Measurements from ENCODE around the gene TMEM183A.
A peak's percentile ranks its signal among the peaks of the same experiment; 100 is the strongest.

The TMEM183A gene

DNA sequence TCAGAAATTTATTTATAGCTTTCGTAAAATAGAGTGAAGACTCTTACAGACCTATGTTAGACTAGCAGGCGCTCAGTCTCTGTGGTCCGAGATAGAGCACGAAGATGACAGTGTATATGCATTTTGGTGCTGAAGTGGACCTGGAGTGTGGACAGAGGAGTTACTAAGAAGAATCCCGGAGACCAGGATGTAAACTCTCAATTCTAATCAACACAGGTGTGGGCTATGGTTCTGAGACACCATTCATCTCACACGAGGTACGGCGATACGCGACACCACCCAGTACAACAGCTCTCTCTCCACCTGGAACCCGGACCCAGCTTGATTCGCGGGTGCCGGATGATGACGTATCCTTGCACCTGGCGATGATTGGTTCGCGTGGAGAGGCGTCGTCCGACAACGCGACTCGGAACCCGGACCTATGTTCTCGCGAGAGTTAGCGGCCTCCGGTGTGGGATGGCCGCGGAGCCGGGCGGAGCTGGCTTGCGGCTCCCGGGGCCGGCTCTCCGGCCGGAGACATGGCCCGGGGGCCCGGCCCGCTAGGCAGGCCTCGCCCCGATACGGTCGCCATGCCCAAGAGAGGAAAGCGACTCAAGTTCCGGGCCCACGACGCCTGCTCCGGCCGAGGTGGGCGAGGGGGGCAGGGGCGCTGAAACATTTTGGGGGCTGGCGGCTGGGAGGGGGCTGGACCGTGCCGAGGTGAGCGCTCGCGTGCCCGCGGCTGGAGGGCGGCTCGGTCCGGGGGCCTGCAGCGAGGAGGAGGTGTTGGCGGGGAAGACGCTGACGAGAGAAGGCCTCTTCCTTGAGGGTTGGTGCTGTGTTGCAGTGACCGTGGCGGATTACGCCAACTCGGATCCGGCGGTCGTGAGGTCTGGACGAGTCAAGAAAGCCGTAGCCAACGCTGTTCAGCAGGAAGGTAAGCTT lies at the start of gene TMEM183A:
Gene TMEM183A, plus strand, starts transcription at position 427 of the 924 bp plus-strand sequence. Its CDS starts 92 bp downstream, at position 519.
- Mint-ChIP-seq H3K9me3 (no peaks in the 10 kb centered on the region), H3K36me3 (ENCODE audit: low read depth) (peaks cover 20% of the 10 kb centered on the region), H3K4me1 (ENCODE audit: low read depth) (peaks cover 19% of the 10 kb centered on the region), H3K27ac (peak within 1 kb of the TSS; percentile 96), H3K27me3 (ENCODE audit: low read depth) (no peaks in the 10 kb centered on the region), H3K4me3 (peak within 1 kb of the TSS; percentile 94)
- DNase-seq (ENCODE audit: low spot score): peak; percentile 94

DNA sequence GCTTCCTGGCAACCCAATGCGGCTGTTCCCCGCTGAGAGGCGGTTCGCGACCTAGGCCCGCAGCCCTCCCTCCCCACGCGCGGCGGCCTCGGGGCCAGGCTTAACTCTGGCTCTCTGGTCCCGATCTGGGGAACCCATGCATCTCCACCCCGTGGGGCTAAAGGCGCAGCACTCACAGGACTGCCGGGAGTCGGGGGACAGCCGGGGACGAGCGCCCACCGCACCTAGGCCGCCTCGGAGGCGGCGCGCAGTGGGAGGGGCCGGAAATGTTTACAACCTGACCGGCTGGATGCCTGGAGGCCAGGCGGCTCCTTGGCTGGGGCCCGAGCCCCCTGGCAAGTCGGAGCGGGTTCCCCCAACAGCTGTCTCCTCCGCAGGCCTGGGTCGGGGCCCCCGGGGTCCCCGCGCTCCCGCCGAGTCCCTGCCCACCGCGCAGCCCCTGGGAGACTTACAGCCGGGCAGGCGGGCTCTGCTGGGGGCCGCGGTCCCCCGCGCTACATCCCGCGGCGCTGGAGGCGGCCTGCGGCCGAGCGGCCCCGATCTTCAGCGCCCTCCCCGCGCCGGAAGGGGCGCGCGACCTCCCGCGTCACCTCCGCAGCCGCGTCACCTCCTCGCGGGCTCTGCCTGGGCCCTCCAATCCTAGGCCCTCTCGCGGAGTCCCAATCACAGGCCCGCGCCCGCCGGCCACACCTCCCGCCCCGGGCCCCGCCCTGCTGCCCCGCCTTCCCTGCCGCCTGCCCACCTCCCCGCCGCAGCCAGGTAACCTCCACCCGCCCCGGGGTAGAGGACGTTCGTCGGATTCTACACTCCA lies 49.2 kb upstream of the TMEM183A start, which contains the start of gene ADIPOR1:
Gene ADIPOR1, minus strand, starts transcription at position 580 of the 811 bp plus-strand sequence. CDS start 7,242 bp downstream, outside the sequence.
- Mint-ChIP-seq H3K4me1 (ENCODE audit: low read depth) (peaks cover 30% of the 10 kb centered on the region), H3K27me3 (ENCODE audit: low read depth) (no peaks in the 10 kb centered on the region), H3K9me3 (no peaks in the 10 kb centered on the region), H3K27ac (peak within 1 kb of the TSS; percentile 90), H3K36me3 (ENCODE audit: low read depth) (no peaks in the 10 kb centered on the region), H3K4me3 (peak within 1 kb of the TSS; percentile 90)
- DNase-seq (ENCODE audit: low spot score): peak; percentile 91

- peaks cover 1% of the 10 kb centered on the region for H3K36me3 Mint-ChIP-seq (ENCODE audit: low read depth)
- no peaks in the 10 kb centered on the region for H3K9me3 Mint-ChIP-seq
- peak overlapping the region; percentile 90 for H3K27ac Mint-ChIP-seq
- peak overlapping the region; percentile 86 for H3K4me3 Mint-ChIP-seq
- H3K27me3 Mint-ChIP-seq (ENCODE audit: low read depth): no peaks in the 10 kb centered on the region
- DNase-seq (ENCODE audit: low spot score): no peak
- peaks cover 26% of the 10 kb centered on the region for H3K4me1 Mint-ChIP-seq (ENCODE audit: low read depth)
These were observed 48.5 kb upstream of the TMEM183A start for GRCh38 chr1:202958544-202959275.

GRCh38 chr1:202959276-202959620 lies 47.9 kb upstream of the TMEM183A start:
- no peak for DNase-seq (ENCODE audit: low spot score)
- H3K36me3 Mint-ChIP-seq (ENCODE audit: low read depth): peaks cover 4% of the 10 kb centered on the region
- H3K27me3 Mint-ChIP-seq (ENCODE audit: low read depth): no peaks in the 10 kb centered on the region
- peaks cover 22% of the 10 kb centered on the region for H3K4me1 Mint-ChIP-seq (ENCODE audit: low read depth)
- H3K9me3 Mint-ChIP-seq: no peaks in the 10 kb centered on the region
- H3K27ac Mint-ChIP-seq: no peak overlapping the region
- H3K4me3 Mint-ChIP-seq: peak overlapping the region; percentile 86

GRCh38 chr1:202961220-202961880 lies 45.8 kb upstream of the TMEM183A start:
- Mint-ChIP-seq H3K36me3 (ENCODE audit: low read depth) (peaks cover 5% of the 10 kb centered on the region), H3K4me3 (no peak overlapping the region), H3K9me3 (no peaks in the 10 kb centered on the region), H3K4me1 (ENCODE audit: low read depth) (peaks cover 21% of the 10 kb centered on the region), H3K27me3 (ENCODE audit: low read depth) (no peaks in the 10 kb centered on the region), H3K27ac (no peak overlapping the region)
- DNase-seq (ENCODE audit: low spot score): no peak

DNA sequence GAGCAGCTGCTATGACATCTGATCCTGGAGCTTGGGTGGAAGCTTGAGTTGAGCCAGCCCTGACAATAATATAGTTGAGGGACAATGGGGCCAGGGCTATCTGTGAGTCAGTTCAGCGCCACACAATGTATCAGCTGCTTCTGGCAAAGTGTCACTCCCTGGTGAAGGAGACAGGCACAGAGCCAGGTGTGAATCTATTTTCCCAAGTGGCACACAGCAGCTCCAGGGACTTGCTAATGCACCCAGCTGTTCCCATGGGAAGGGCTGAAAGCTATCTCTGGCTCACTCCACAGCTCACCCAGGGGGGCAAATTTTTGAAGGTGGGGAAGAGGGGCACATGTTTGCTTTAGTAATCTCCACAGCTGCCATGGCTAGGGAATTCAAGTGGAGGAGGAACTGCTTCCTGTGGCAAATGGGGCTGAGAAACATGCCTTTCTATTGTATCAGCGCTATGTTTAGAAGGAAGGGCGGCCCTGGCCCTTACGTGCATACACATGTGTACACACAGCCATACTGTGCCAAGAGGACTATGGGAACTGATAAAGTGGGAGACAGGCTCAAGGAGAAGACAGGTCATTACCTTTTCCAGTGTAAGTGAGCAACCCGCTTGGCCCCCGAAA lies 42.3 kb upstream of the TMEM183A start:
- no peak for DNase-seq (ENCODE audit: low spot score)
- H3K36me3 Mint-ChIP-seq (ENCODE audit: low read depth): peaks cover 5% of the 10 kb centered on the region
- no peaks in the 10 kb centered on the region for H3K9me3 Mint-ChIP-seq
- H3K4me3 Mint-ChIP-seq: peak overlapping the region; percentile 0
- no peaks in the 10 kb centered on the region for H3K27me3 Mint-ChIP-seq (ENCODE audit: low read depth)
- H3K4me1 Mint-ChIP-seq (ENCODE audit: low read depth): peaks cover 22% of the 10 kb centered on the region
- no peak overlapping the region for H3K27ac Mint-ChIP-seq

DNA sequence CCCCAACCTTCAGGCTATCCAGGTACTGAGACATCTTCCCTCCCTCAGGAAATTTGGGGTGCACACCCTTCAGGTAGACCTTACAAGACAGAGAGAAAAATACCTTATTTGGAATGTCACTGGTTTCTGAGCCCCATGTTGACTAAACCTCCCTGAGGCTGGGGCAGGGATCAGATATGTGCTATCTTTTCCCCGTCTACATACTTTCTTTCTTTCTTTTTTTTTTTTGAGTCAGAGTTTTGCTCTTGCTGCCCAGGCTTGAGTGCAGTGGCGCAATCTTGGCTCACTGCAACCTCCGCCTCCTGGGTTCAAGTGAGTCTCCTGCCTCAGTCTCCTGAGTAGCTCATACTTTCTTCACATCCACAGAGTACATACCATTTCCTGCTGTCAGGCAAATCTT lies 41.8 kb upstream of the TMEM183A start:
- H3K36me3 Mint-ChIP-seq (ENCODE audit: low read depth): peaks cover 5% of the 10 kb centered on the region
- no peaks in the 10 kb centered on the region for H3K9me3 Mint-ChIP-seq
- H3K27me3 Mint-ChIP-seq (ENCODE audit: low read depth): no peaks in the 10 kb centered on the region
- H3K27ac Mint-ChIP-seq: no peak overlapping the region
- peaks cover 22% of the 10 kb centered on the region for H3K4me1 Mint-ChIP-seq (ENCODE audit: low read depth)
- H3K4me3 Mint-ChIP-seq: peak overlapping the region; percentile 75
- no peak for DNase-seq (ENCODE audit: low spot score)

DNA sequence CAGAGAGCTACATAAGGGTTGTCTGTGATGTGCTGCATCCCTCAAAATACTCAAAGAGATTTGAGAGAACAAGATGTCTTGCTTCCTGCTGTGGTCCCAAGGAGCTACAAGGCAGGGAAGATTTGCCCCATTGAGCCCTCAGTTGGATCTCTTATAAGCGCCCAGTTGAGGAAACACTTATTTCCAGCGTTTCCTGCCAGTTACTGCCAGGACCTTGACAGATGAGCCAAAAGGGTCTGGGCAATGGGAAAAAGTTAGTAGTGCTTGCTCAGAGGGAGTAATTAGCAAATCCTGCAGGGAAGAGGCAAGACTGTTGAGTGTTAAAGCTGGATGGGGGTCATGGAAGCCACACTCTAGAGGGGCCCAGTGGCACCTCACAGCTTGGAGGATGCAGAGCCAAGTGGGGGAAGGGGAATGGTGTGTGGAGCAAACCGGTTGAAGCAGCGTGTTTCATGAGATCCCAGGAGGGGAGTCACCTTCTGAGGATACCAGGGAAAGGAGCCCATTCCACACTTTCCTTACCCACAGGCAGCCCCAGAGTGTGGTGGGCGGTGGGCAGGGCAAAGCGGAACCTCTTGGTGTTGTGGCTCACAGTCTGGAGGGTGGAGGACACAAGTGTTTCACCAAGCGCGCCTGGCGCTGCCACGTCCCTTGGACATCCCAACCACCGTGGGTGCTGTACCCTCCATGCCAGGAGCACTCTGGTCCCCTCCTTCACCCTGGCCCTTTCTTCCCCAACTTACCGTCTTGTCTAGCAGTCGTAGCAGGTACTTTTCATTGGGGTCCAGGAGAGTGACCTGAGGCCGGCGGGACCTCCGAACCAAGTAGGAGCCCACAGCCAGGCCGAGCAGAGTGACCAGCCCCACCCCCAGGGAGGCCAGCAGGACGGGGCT lies 40.9 kb upstream of the TMEM183A start:
- Mint-ChIP-seq H3K36me3 (ENCODE audit: low read depth) (peaks cover 5% of the 10 kb centered on the region), H3K4me3 (peak overlapping the region; percentile 75), H3K27me3 (ENCODE audit: low read depth) (no peaks in the 10 kb centered on the region), H3K27ac (peak overlapping the region; percentile 54), H3K9me3 (no peaks in the 10 kb centered on the region), H3K4me1 (ENCODE audit: low read depth) (peaks cover 22% of the 10 kb centered on the region)
- DNase-seq (ENCODE audit: low spot score): no peak

GRCh38 chr1:202967684-202968281 lies 39.4 kb upstream of the TMEM183A start:
- peak overlapping the region; percentile 88 for H3K27ac Mint-ChIP-seq
- H3K4me1 Mint-ChIP-seq (ENCODE audit: low read depth): peaks cover 22% of the 10 kb centered on the region
- H3K9me3 Mint-ChIP-seq: no peaks in the 10 kb centered on the region
- peak overlapping the region; percentile 93 for H3K4me3 Mint-ChIP-seq
- H3K27me3 Mint-ChIP-seq (ENCODE audit: low read depth): no peaks in the 10 kb centered on the region
- H3K36me3 Mint-ChIP-seq (ENCODE audit: low read depth): peaks cover 5% of the 10 kb centered on the region
- DNase-seq (ENCODE audit: low spot score): peak; percentile 15

GRCh38 chr1:202968351-202968750 lies 38.8 kb upstream of the TMEM183A start:
- DNase-seq (ENCODE audit: low spot score): no peak
- H3K27me3 Mint-ChIP-seq (ENCODE audit: low read depth): peaks cover 4% of the 10 kb centered on the region
- peaks cover 5% of the 10 kb centered on the region for H3K36me3 Mint-ChIP-seq (ENCODE audit: low read depth)
- H3K4me3 Mint-ChIP-seq: peak overlapping the region; percentile 93
- no peaks in the 10 kb centered on the region for H3K9me3 Mint-ChIP-seq
- peak overlapping the region; percentile 88 for H3K27ac Mint-ChIP-seq
- peaks cover 22% of the 10 kb centered on the region for H3K4me1 Mint-ChIP-seq (ENCODE audit: low read depth)

GRCh38 chr1:202968895-202969295 lies 38.3 kb upstream of the TMEM183A start:
- Mint-ChIP-seq H3K4me1 (ENCODE audit: low read depth) (peaks cover 22% of the 10 kb centered on the region), H3K9me3 (no peaks in the 10 kb centered on the region), H3K27ac (no peak overlapping the region), H3K36me3 (ENCODE audit: low read depth) (peaks cover 3% of the 10 kb centered on the region), H3K4me3 (no peak overlapping the region), H3K27me3 (ENCODE audit: low read depth) (peaks cover 9% of the 10 kb centered on the region)
- DNase-seq (ENCODE audit: low spot score): peak; percentile 15

- peaks cover 17% of the 10 kb centered on the region for H3K4me1 Mint-ChIP-seq (ENCODE audit: low read depth)
- no peak overlapping the region for H3K4me3 Mint-ChIP-seq
- H3K9me3 Mint-ChIP-seq: no peaks in the 10 kb centered on the region
- no peaks in the 10 kb centered on the region for H3K36me3 Mint-ChIP-seq (ENCODE audit: low read depth)
- H3K27me3 Mint-ChIP-seq (ENCODE audit: low read depth): peaks cover 25% of the 10 kb centered on the region
- H3K27ac Mint-ChIP-seq: no peak overlapping the region
- DNase-seq (ENCODE audit: low spot score): no peak
These were observed 35.1 kb upstream of the TMEM183A start for GRCh38 chr1:202972046-202972445.
